GM12878 (cell line): ENCODE results near the gene CABLES1.

Experiments
- FOXM1 ChIP-seq: IDR thresholded peaks from 2 replicates; pipeline ENCODE4 v1.6.1; 2012; ENCODE audit warnings: low read depth, mild to moderate bottlenecking, inconsistent platforms, low read length, moderate library complexity
- ZNF274 ChIP-seq: IDR thresholded peaks from one replicate; pipeline ENCODE4 v1.8.0; 2011; ENCODE audit not compliant: insufficient read length, insufficient read depth
- TF ChIP-seq, protein P1 (sequence below): fragments of 450-650 bp; IDR thresholded peaks from 2 replicates; pipeline ENCODE4 v1.6.1; 2017; ENCODE audit warnings: mild to moderate bottlenecking
- TF ChIP-seq, protein P2 (sequence below): IDR thresholded peaks from 2 replicates; pipeline ENCODE4 v1.6.1; 2012; ENCODE audit warnings: mild to moderate bottlenecking, low read depth, low read length
- TF ChIP-seq, protein P3 (sequence below): IDR thresholded peaks from 2 replicates; pipeline ENCODE4 v1.6.1; 2011; ENCODE audit warnings: mild to moderate bottlenecking, low read depth, low read length, moderate library complexity; ENCODE audit not compliant: insufficient replicate concordance

DNA sequence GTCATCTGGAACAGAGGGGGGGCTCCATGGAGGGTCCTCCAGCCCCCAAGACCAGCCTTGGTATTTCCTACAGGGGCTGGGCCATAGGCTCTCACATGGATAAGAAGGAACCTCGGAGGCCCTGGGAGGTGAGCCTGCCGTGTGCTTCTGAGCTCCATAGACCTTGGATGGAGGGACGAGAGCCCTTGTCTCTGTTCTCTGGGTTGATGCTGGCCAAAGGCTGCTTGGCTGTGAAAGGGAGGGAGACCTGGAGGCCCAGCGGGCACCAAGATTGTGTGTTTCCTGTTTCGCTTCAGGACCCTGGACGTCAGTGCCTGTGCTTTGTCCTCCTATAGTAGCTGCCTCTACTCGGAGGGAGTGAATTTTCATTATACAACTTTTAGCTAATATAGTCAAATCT, 20.8 kb downstream of the CABLES1 start:
- TF ChIP-seq, protein P1, sequence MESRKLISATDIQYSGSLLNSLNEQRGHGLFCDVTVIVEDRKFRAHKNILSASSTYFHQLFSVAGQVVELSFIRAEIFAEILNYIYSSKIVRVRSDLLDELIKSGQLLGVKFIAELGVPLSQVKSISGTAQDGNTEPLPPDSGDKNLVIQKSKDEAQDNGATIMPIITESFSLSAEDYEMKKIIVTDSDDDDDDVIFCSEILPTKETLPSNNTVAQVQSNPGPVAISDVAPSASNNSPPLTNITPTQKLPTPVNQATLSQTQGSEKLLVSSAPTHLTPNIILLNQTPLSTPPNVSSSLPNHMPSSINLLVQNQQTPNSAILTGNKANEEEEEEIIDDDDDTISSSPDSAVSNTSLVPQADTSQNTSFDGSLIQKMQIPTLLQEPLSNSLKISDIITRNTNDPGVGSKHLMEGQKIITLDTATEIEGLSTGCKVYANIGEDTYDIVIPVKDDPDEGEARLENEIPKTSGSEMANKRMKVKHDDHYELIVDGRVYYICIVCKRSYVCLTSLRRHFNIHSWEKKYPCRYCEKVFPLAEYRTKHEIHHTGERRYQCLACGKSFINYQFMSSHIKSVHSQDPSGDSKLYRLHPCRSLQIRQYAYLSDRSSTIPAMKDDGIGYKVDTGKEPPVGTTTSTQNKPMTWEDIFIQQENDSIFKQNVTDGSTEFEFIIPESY, result no peak
- TF ChIP-seq, protein P2, sequence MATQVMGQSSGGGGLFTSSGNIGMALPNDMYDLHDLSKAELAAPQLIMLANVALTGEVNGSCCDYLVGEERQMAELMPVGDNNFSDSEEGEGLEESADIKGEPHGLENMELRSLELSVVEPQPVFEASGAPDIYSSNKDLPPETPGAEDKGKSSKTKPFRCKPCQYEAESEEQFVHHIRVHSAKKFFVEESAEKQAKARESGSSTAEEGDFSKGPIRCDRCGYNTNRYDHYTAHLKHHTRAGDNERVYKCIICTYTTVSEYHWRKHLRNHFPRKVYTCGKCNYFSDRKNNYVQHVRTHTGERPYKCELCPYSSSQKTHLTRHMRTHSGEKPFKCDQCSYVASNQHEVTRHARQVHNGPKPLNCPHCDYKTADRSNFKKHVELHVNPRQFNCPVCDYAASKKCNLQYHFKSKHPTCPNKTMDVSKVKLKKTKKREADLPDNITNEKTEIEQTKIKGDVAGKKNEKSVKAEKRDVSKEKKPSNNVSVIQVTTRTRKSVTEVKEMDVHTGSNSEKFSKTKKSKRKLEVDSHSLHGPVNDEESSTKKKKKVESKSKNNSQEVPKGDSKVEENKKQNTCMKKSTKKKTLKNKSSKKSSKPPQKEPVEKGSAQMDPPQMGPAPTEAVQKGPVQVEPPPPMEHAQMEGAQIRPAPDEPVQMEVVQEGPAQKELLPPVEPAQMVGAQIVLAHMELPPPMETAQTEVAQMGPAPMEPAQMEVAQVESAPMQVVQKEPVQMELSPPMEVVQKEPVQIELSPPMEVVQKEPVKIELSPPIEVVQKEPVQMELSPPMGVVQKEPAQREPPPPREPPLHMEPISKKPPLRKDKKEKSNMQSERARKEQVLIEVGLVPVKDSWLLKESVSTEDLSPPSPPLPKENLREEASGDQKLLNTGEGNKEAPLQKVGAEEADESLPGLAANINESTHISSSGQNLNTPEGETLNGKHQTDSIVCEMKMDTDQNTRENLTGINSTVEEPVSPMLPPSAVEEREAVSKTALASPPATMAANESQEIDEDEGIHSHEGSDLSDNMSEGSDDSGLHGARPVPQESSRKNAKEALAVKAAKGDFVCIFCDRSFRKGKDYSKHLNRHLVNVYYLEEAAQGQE, result no peak
- TF ChIP-seq ZNF274, result no peak
- TF ChIP-seq FOXM1, result no peak
- TF ChIP-seq, protein P3, sequence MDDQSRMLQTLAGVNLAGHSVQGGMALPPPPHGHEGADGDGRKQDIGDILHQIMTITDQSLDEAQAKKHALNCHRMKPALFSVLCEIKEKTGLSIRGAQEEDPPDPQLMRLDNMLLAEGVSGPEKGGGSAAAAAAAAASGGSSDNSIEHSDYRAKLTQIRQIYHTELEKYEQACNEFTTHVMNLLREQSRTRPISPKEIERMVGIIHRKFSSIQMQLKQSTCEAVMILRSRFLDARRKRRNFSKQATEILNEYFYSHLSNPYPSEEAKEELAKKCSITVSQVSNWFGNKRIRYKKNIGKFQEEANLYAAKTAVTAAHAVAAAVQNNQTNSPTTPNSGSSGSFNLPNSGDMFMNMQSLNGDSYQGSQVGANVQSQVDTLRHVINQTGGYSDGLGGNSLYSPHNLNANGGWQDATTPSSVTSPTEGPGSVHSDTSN, result no peak
